GM12878 (cell line): Measurements from ENCODE around the gene PCP4L1.

Experiments used
- RAD21 ChIP-seq: IDR thresholded peaks from 2 replicates; pipeline ENCODE4 v1.6.1; 2011; ENCODE audit warnings: mild to moderate bottlenecking, low read depth, low read length, moderate library complexity; ENCODE audit not compliant: insufficient read depth
- RAD51 ChIP-seq: fragments of 450-650 bp; IDR thresholded peaks from 2 replicates; pipeline ENCODE4 v1.6.1; 2016; ENCODE audit warnings: moderate library complexity, mild to moderate bottlenecking, inconsistent platforms

GRCh38 chr1:161313554-161314200, 55.1 kb downstream of the PCP4L1 start:
- TF ChIP-seq RAD21, result no peak
- no peak for TF ChIP-seq RAD51
